ENCODE results near the gene RGCC. TPM values are rescaled to one million over a fixed set of nuclear protein-coding genes. Genes with fewer than 3 reads are reported as not detected.

Gene RGCC
- total RNA-seq, 2 donors from 2014 or later: 5.4 TPM

- no peak for DNase-seq
- H3K9me3 ChIP-seq (ENCODE audit: control insufficient read depth, low read length): no peaks in the 10 kb centered on the region
- no peaks in the 10 kb centered on the region for H3K36me3 ChIP-seq (ENCODE audit: control insufficient read depth, insufficient read depth, low read length)
- peaks cover 5% of the 10 kb centered on the region for H3K4me1 ChIP-seq (ENCODE audit: control insufficient read depth, insufficient read depth, low read length)
- H3K36me3 Mint-ChIP-seq (ENCODE audit: low read depth): peaks cover 2% of the 10 kb centered on the region
- no peak overlapping the region for H3K9ac ChIP-seq (ENCODE audit: extremely low read depth, low read length, poor library complexity, severe bottlenecking)
- peaks cover 41% of the 10 kb centered on the region for H3K27me3 Mint-ChIP-seq (ENCODE audit: insufficient read depth)
- peaks cover 2% of the 10 kb centered on the region for H3K4me1 Mint-ChIP-seq
- H3K27ac ChIP-seq (ENCODE audit: low read depth, low read length): no peak overlapping the region
- peaks cover 52% of the 10 kb centered on the region for H3K27me3 ChIP-seq (ENCODE audit: control insufficient read depth, insufficient read depth, low read length, poor library complexity, severe bottlenecking)
- H3K4me3 ChIP-seq (ENCODE audit: low read length): no peak overlapping the region
- WGBS, 2 experiments (ENCODE audit: insufficient coverage in 1 of 2, insufficient read length in 1 of 2): 93 to 98% methylated on average over 5 to 6 of the region's 6 CpGs
- no peak overlapping the region for H3K27ac Mint-ChIP-seq
- no peaks in the 10 kb centered on the region for H3K9me3 Mint-ChIP-seq
- H3K4me3 Mint-ChIP-seq: no peak overlapping the region
- no peak for TF ChIP-seq CTCF (conservative IDR thresholded peaks at IDR 0.05)
These were observed 5.1 kb downstream of the RGCC start for GRCh38 chr13:41462427-41462826.

- Mint-ChIP-seq H3K4me1 (peaks cover 2% of the 10 kb centered on the region), H3K4me3 (no peak overlapping the region), H3K27ac (no peak overlapping the region), H3K36me3 (ENCODE audit: low read depth) (peaks cover 5% of the 10 kb centered on the region), H3K9me3 (no peaks in the 10 kb centered on the region), H3K27me3 (ENCODE audit: insufficient read depth) (peaks cover 28% of the 10 kb centered on the region)
- H3K27me3 ChIP-seq (ENCODE audit: control insufficient read depth, insufficient read depth, low read length, poor library complexity, severe bottlenecking): peaks cover 39% of the 10 kb centered on the region
- no peak overlapping the region for H3K4me3 ChIP-seq (ENCODE audit: low read length)
- no peaks in the 10 kb centered on the region for H3K4me1 ChIP-seq (ENCODE audit: control insufficient read depth, insufficient read depth, low read length)
- no peaks in the 10 kb centered on the region for H3K9me3 ChIP-seq (ENCODE audit: control insufficient read depth, low read length)
- H3K27ac ChIP-seq (ENCODE audit: low read depth, low read length): no peak overlapping the region
- H3K9ac ChIP-seq (ENCODE audit: extremely low read depth, low read length, poor library complexity, severe bottlenecking): no peak overlapping the region
- no peak for TF ChIP-seq CTCF (conservative IDR thresholded peaks at IDR 0.05)
- WGBS, 2 experiments (ENCODE audit: insufficient coverage in 1 of 2, insufficient read length in 1 of 2): 92 to 100% methylated on average over 8 to 11 of the region's 11 CpGs
- no peak for DNase-seq
- H3K36me3 ChIP-seq (ENCODE audit: control insufficient read depth, insufficient read depth, low read length): no peaks in the 10 kb centered on the region
These were observed 6.7 kb downstream of the RGCC start for GRCh38 chr13:41463838-41464602.

GRCh38 chr13:41465241-41465847, 8.0 kb downstream of the RGCC start:
- Mint-ChIP-seq H3K27ac (no peak overlapping the region), H3K27me3 (ENCODE audit: insufficient read depth) (peaks cover 15% of the 10 kb centered on the region), H3K4me3 (no peak overlapping the region), H3K36me3 (ENCODE audit: low read depth) (peaks cover 11% of the 10 kb centered on the region), H3K4me1 (no peaks in the 10 kb centered on the region), H3K9me3 (no peaks in the 10 kb centered on the region)
- H3K4me3 ChIP-seq (ENCODE audit: low read length): no peak overlapping the region
- H3K9me3 ChIP-seq (ENCODE audit: control insufficient read depth, low read length): no peaks in the 10 kb centered on the region
- H3K9ac ChIP-seq (ENCODE audit: extremely low read depth, low read length, poor library complexity, severe bottlenecking): no peak overlapping the region
- H3K36me3 ChIP-seq (ENCODE audit: control insufficient read depth, insufficient read depth, low read length): no peaks in the 10 kb centered on the region
- WGBS, 2 experiments (ENCODE audit: insufficient coverage in 1 of 2, insufficient read length in 1 of 2): 89 to 91% methylated on average over 4 of the region's 4 CpGs
- no peak for DNase-seq
- H3K4me1 ChIP-seq (ENCODE audit: control insufficient read depth, insufficient read depth, low read length): no peaks in the 10 kb centered on the region
- peaks cover 26% of the 10 kb centered on the region for H3K27me3 ChIP-seq (ENCODE audit: control insufficient read depth, insufficient read depth, low read length, poor library complexity, severe bottlenecking)
- H3K27ac ChIP-seq (ENCODE audit: low read depth, low read length): no peak overlapping the region
- TF ChIP-seq CTCF (conservative IDR thresholded peaks at IDR 0.05): no peak

All from endodermal cell (in vitro differentiated cells).